ENCODE measurements around the gene POLR2E. TPM values are rescaled to one million over a fixed set of nuclear protein-coding genes. Genes with fewer than 3 reads are reported as not detected.

Gene POLR2E
- total and polyA plus RNA-seq, 4 donors: 51.8 to 211 (median 171) TPM

DNA sequence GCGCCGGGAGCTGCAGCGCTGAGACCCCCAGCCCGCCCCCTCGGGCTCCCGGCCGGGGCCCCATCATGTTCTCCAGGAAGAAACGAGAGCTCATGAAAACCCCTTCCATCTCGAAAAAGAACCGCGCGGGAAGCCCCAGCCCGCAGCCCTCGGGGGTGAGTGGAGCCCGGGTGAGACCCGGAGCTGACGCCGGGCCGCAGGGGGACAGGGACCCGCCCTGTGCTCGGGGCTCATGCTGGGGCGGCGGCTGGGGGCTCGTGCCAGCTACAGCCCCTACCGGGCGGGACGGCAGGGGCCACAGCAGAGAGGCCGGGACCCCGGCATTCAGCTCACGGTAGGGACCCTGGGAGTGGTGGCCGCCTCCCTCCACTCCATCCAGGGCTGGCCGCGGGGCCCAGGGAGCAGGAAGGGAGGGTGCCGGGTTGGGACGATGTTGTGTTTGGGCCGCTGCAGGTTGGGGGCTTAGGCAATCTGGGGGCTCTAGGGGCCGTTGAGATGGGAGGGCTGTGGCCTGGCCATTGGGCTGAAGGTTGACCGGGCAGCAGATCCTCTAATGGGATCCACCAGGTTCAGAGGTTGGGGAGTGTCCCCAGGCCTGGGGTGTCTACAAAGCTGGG, 27.7 kb downstream of the POLR2E start:
- Histone ChIP-seq H3K9ac (ENCODE audit: low read depth in 1 of 2, low read length in 2 of 2) (peak overlapping the region in 1 of 2 donors; percentile 14), H3K4me3 (ENCODE audit: low read depth in 1 of 3, low read length in 3 of 3) (peak overlapping the region; percentile 2 to 56 (median 54)), H3K9me3 (ENCODE audit: control insufficient read depth in 4 of 4, low read length in 3 of 4) (no peaks in the 10 kb centered on the region), H3K27me3 (ENCODE audit: control insufficient read depth in 4 of 4, insufficient read depth in 4 of 4, low read length in 3 of 4) (peaks cover 0 to 7% (median 2%) of the 10 kb centered on the region in 4 donors), H3K4me1 (ENCODE audit: control insufficient read depth in 4 of 4, insufficient read depth in 4 of 4, low read length in 3 of 4) (peaks cover 2 to 32% (median 14%) of the 10 kb centered on the region in 4 donors), H3K36me3 (ENCODE audit: control insufficient read depth in 4 of 4, insufficient read depth in 3 of 4, low read depth in 1 of 4, low read length in 3 of 4) (peaks cover 0 to 1% (median 0%) of the 10 kb centered on the region in 4 donors), H3K27ac (ENCODE audit: low read depth in 1 of 2, low read length in 2 of 2) (peak overlapping the region; percentile 76 to 79)
- no peak for DNase-seq (ENCODE audit: low spot score)
- 6% methylated on average over 38 of the region's 38 CpGs for WGBS
- TF ChIP-seq, protein P1, sequence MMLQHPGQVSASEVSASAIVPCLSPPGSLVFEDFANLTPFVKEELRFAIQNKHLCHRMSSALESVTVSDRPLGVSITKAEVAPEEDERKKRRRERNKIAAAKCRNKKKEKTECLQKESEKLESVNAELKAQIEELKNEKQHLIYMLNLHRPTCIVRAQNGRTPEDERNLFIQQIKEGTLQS (IDR thresholded peaks at IDR 0.05): no peak
- no peak for TF ChIP-seq SP1 (IDR thresholded peaks at IDR 0.05)
- TF ChIP-seq FOXA1 (IDR thresholded peaks at IDR 0.05): no peak
- TF ChIP-seq HNF4G (IDR thresholded peaks at IDR 0.05): no peak
- no peak for TF ChIP-seq HNF4A (conservative IDR thresholded peaks at IDR 0.05)
- TF ChIP-seq EGR1 (IDR thresholded peaks at IDR 0.05; ENCODE audit: low read depth in 2 of 2): no peak
- TF ChIP-seq RAD21 (IDR thresholded peaks at IDR 0.05): no peak
- TF ChIP-seq, protein P2, sequence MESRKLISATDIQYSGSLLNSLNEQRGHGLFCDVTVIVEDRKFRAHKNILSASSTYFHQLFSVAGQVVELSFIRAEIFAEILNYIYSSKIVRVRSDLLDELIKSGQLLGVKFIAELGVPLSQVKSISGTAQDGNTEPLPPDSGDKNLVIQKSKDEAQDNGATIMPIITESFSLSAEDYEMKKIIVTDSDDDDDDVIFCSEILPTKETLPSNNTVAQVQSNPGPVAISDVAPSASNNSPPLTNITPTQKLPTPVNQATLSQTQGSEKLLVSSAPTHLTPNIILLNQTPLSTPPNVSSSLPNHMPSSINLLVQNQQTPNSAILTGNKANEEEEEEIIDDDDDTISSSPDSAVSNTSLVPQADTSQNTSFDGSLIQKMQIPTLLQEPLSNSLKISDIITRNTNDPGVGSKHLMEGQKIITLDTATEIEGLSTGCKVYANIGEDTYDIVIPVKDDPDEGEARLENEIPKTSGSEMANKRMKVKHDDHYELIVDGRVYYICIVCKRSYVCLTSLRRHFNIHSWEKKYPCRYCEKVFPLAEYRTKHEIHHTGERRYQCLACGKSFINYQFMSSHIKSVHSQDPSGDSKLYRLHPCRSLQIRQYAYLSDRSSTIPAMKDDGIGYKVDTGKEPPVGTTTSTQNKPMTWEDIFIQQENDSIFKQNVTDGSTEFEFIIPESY (IDR thresholded peaks at IDR 0.05): no peak

DNA sequence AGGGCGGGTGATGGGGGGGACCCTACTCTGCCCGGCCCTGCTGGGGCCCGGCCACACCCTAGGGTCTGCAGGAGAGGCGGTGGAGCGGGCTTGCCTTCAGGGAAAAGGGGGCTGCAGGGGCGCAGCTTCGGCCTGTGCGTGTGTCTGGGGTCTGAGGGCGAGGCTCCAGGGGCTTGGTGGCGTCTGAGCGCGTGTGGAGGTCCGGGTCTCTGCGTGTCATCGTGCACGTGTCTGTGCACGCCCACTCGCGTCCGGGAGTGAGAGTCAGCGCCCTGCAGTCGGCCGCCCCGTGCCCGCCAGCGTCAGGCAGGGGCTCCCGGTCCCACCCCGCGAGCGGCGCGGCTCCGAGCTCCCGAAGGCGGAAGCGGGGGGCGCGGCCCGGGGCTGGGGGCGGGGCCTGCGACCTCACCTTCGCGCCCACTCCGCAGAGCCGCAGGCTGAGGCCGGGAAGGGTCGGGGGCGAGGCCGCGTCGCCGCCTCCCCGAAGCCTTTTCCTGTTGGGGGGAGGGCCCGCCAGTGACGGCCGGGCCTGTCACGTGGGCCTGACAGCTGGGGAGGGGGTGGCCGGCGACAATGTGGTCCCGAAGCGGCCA, 28.3 kb downstream of the POLR2E start, which contains the start of gene ARHGAP45:
Gene ARHGAP45, plus strand, starts transcription at position 420 of the 593 bp plus-strand sequence. CDS start 239 bp downstream, outside the sequence.
- Histone ChIP-seq H3K4me1 (ENCODE audit: control insufficient read depth in 4 of 4, insufficient read depth in 4 of 4, low read length in 3 of 4) (peaks cover 2 to 31% (median 14%) of the 10 kb centered on the region in 4 donors), H3K27ac (ENCODE audit: low read depth in 1 of 2, low read length in 2 of 2) (peak within 1 kb of the TSS; percentile 76 to 79), H3K9ac (ENCODE audit: low read depth in 1 of 2, low read length in 2 of 2) (peak within 1 kb of the TSS in 1 of 2 donors; percentile 14), H3K36me3 (ENCODE audit: control insufficient read depth in 4 of 4, insufficient read depth in 3 of 4, low read depth in 1 of 4, low read length in 3 of 4) (no peaks in the 10 kb centered on the region), H3K4me3 (ENCODE audit: low read depth in 1 of 3, low read length in 3 of 3) (peak within 1 kb of the TSS; percentile 2 to 56 (median 54)), H3K27me3 (ENCODE audit: control insufficient read depth in 4 of 4, insufficient read depth in 4 of 4, low read length in 3 of 4) (peaks cover 0 to 7% (median 2%) of the 10 kb centered on the region in 4 donors), H3K9me3 (ENCODE audit: control insufficient read depth in 4 of 4, low read length in 3 of 4) (no peaks in the 10 kb centered on the region)
- no peak for DNase-seq (ENCODE audit: low spot score)
- WGBS: 5% methylated on average over 61 of the region's 61 CpGs
- TF ChIP-seq FOXA1 (IDR thresholded peaks at IDR 0.05) (no peak), JUND (IDR thresholded peaks at IDR 0.05) (no peak), GABPA (IDR thresholded peaks at IDR 0.05 in 1 of 2, conservative IDR thresholded peaks at IDR 0.05 in 1 of 2) (no peak), NR2F2 (IDR thresholded peaks at IDR 0.05) (no peak), RAD21 (IDR thresholded peaks at IDR 0.05) (no peak), RXRA (IDR thresholded peaks at IDR 0.05) (no peak)
- TF ChIP-seq, protein P2 (IDR thresholded peaks at IDR 0.05): no peak
- TF ChIP-seq, protein P3, sequence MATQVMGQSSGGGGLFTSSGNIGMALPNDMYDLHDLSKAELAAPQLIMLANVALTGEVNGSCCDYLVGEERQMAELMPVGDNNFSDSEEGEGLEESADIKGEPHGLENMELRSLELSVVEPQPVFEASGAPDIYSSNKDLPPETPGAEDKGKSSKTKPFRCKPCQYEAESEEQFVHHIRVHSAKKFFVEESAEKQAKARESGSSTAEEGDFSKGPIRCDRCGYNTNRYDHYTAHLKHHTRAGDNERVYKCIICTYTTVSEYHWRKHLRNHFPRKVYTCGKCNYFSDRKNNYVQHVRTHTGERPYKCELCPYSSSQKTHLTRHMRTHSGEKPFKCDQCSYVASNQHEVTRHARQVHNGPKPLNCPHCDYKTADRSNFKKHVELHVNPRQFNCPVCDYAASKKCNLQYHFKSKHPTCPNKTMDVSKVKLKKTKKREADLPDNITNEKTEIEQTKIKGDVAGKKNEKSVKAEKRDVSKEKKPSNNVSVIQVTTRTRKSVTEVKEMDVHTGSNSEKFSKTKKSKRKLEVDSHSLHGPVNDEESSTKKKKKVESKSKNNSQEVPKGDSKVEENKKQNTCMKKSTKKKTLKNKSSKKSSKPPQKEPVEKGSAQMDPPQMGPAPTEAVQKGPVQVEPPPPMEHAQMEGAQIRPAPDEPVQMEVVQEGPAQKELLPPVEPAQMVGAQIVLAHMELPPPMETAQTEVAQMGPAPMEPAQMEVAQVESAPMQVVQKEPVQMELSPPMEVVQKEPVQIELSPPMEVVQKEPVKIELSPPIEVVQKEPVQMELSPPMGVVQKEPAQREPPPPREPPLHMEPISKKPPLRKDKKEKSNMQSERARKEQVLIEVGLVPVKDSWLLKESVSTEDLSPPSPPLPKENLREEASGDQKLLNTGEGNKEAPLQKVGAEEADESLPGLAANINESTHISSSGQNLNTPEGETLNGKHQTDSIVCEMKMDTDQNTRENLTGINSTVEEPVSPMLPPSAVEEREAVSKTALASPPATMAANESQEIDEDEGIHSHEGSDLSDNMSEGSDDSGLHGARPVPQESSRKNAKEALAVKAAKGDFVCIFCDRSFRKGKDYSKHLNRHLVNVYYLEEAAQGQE (IDR thresholded peaks at IDR 0.05): no peak
